Activated T-cell treated with anti-CD3 and anti-CD28 coated beads for 4 hours (primary cell): Measurements from ENCODE around the gene RGS1.

Experiments used
- DNase-seq: peaks from one replicate; pipeline ENCODE4 v3.0.0-alpha.2; 2020

Gene RGS1

GRCh38 chr1:192584866-192585265, 9.3 kb downstream of the RGS1 start:
- DNase-seq: no peak

GRCh38 chr1:192587386-192588266, 12.1 kb downstream of the RGS1 start:
- DNase-seq: no peak

GRCh38 chr1:192588546-192588945, 13.0 kb downstream of the RGS1 start:
- DNase-seq: no peak

- no peak for DNase-seq
Measured at GRCh38 chr1:192589813-192590212, 14.2 kb downstream of the RGS1 start.

- DNase-seq: no peak
Measured at GRCh38 chr1:192592517-192592916, 16.9 kb downstream of the RGS1 start.

- no peak for DNase-seq
Measured at GRCh38 chr1:192592981-192593708, 17.6 kb downstream of the RGS1 start.

- no peak for DNase-seq
Measured at GRCh38 chr1:192595299-192595698, 19.7 kb downstream of the RGS1 start.

- no peak for DNase-seq
Measured at GRCh38 chr1:192598589-192598988, 23.0 kb downstream of the RGS1 start.

GRCh38 chr1:192600275-192600674, 24.7 kb downstream of the RGS1 start:
- DNase-seq: no peak

GRCh38 chr1:192601143-192601542, 25.6 kb downstream of the RGS1 start:
- DNase-seq: no peak

- DNase-seq: no peak
Measured at GRCh38 chr1:192601567-192601966, 26.0 kb downstream of the RGS1 start.

- DNase-seq: no peak
Measured at GRCh38 chr1:192602757-192603156, 27.2 kb downstream of the RGS1 start.

GRCh38 chr1:192603218-192603787, 27.7 kb downstream of the RGS1 start:
- no peak for DNase-seq

- DNase-seq: no peak
Measured at GRCh38 chr1:192604979-192605620, 29.5 kb downstream of the RGS1 start.

GRCh38 chr1:192608671-192609070, 33.1 kb downstream of the RGS1 start:
- no peak for DNase-seq

- peak; percentile 17 for DNase-seq
Measured at GRCh38 chr1:192609110-192610079, 33.8 kb downstream of the RGS1 start.

- no peak for DNase-seq
Measured at GRCh38 chr1:192610112-192610889, 34.7 kb downstream of the RGS1 start.

GRCh38 chr1:192615055-192615454, 39.5 kb downstream of the RGS1 start:
- DNase-seq: no peak

GRCh38 chr1:192620071-192620635, 44.6 kb downstream of the RGS1 start:
- no peak for DNase-seq

GRCh38 chr1:192626366-192627179, 51.0 kb downstream of the RGS1 start:
- DNase-seq: no peak
